ENCODE results near the gene RAB14.

DNA sequence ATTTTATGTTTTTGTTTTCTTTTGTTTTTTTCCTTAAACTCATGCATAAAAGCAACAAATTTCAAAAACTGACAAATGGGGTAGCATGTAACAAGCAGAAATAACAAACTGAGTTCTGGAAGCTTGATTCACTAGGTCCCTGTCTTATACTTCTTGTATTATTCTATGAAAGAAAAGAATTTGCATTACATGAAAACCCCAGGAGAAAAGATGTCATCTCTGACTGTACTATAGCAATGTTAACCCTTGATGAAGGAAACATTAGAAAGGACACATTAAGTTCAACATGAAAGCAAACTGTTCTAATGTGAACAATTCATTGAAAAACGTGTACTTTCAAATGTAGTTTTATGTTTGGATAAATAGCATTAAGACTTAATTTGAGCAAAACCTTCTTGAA is 9.2 kb downstream of the RAB14 start:
- TF ChIP-seq, protein P1, sequence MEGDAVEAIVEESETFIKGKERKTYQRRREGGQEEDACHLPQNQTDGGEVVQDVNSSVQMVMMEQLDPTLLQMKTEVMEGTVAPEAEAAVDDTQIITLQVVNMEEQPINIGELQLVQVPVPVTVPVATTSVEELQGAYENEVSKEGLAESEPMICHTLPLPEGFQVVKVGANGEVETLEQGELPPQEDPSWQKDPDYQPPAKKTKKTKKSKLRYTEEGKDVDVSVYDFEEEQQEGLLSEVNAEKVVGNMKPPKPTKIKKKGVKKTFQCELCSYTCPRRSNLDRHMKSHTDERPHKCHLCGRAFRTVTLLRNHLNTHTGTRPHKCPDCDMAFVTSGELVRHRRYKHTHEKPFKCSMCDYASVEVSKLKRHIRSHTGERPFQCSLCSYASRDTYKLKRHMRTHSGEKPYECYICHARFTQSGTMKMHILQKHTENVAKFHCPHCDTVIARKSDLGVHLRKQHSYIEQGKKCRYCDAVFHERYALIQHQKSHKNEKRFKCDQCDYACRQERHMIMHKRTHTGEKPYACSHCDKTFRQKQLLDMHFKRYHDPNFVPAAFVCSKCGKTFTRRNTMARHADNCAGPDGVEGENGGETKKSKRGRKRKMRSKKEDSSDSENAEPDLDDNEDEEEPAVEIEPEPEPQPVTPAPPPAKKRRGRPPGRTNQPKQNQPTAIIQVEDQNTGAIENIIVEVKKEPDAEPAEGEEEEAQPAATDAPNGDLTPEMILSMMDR (IDR thresholded peaks at IDR 0.05), result no peak
- TF ChIP-seq EZH2 (IDR thresholded peaks at IDR 0.05; ENCODE audit: borderline replicate concordance, insufficient read depth, low read depth, low read length, poor library complexity, severe bottlenecking), result no peak
